ENCODE results near the gene TMEM132E. TPM values are rescaled to one million over a fixed set of nuclear protein-coding genes. Genes with fewer than 3 reads are reported as not detected.

Gene TMEM132E
- total RNA-seq, 2 experiments from 2014 or later = 0.07 TPM; not detected in 1

- DNase-seq (no peak), ATAC-seq (no peak)
- ChIA-PET POLR2A (no interaction called here), CTCF (interaction anchor here (1.2 to 5.2 kb wide), 2 partner anchors 9 to 87 kb away, joined by 5 to 32 read pairs; no protein-coding TSS in a partner anchor)
- peaks cover 38% of the 10 kb centered on the region for H3K27me3 Mint-ChIP-seq
- H3K27ac Mint-ChIP-seq = no peak overlapping the region
- TF ChIP-seq CTCF (IDR thresholded peaks at IDR 0.05) = no peak
- H3K4me1 Mint-ChIP-seq (ENCODE audit: low read depth) = no peaks in the 10 kb centered on the region
- H3K4me3 Mint-ChIP-seq = no peak overlapping the region
- no peaks in the 10 kb centered on the region for H3K9me3 Mint-ChIP-seq
- intact Hi-C loops (cut with micrococcal nuclease) = no loop called here
- H3K36me3 Mint-ChIP-seq (ENCODE audit: low read depth) = no peaks in the 10 kb centered on the region
Observed at GRCh38 chr17:34628879-34629278, 49.5 kb downstream of the TMEM132E start.

GRCh38 chr17:34633351-34633750 is 54.0 kb downstream of the TMEM132E start:
- H3K4me1 Mint-ChIP-seq (ENCODE audit: low read depth) = peaks cover 3% of the 10 kb centered on the region
- no peak overlapping the region for H3K4me3 Mint-ChIP-seq
- ChIA-PET POLR2A (no interaction called here), CTCF (no interaction called here)
- peaks cover 7% of the 10 kb centered on the region for H3K27me3 Mint-ChIP-seq
- no peak overlapping the region for H3K27ac Mint-ChIP-seq
- intact Hi-C loops (cut with micrococcal nuclease) = no loop called here
- DNase-seq (no peak), ATAC-seq (no peak)
- no peaks in the 10 kb centered on the region for H3K36me3 Mint-ChIP-seq (ENCODE audit: low read depth)
- no peak for TF ChIP-seq CTCF (IDR thresholded peaks at IDR 0.05)
- no peaks in the 10 kb centered on the region for H3K9me3 Mint-ChIP-seq

- Mint-ChIP-seq H3K27ac (no peak overlapping the region), H3K36me3 (ENCODE audit: low read depth) (no peaks in the 10 kb centered on the region), H3K27me3 (peaks cover 7% of the 10 kb centered on the region), H3K4me1 (ENCODE audit: low read depth) (peaks cover 5% of the 10 kb centered on the region), H3K4me3 (no peak overlapping the region), H3K9me3 (no peaks in the 10 kb centered on the region)
- DNase-seq = no peak
- intact Hi-C loops (cut with micrococcal nuclease) = no loop called here
- TF ChIP-seq CTCF (IDR thresholded peaks at IDR 0.05) = no peak
- no peak for ATAC-seq
- POLR2A ChIA-PET = no interaction called here
- CTCF ChIA-PET = no interaction called here
Observed at GRCh38 chr17:34633760-34634159, 54.4 kb downstream of the TMEM132E start.

GRCh38 chr17:34634551-34635160 is 55.3 kb downstream of the TMEM132E start:
- Mint-ChIP-seq H3K4me3 (no peak overlapping the region), H3K27ac (no peak overlapping the region), H3K36me3 (ENCODE audit: low read depth) (no peaks in the 10 kb centered on the region), H3K4me1 (ENCODE audit: low read depth) (peaks cover 5% of the 10 kb centered on the region), H3K27me3 (peaks cover 4% of the 10 kb centered on the region), H3K9me3 (no peaks in the 10 kb centered on the region)
- no peak for ATAC-seq
- DNase-seq = no peak
- TF ChIP-seq CTCF (IDR thresholded peaks at IDR 0.05) = no peak
- intact Hi-C loops (cut with micrococcal nuclease) = no loop called here
- ChIA-PET CTCF (no interaction called here), POLR2A (no interaction called here)

- Mint-ChIP-seq H3K9me3 (no peaks in the 10 kb centered on the region), H3K27me3 (peaks cover 5% of the 10 kb centered on the region), H3K27ac (no peak overlapping the region), H3K4me1 (ENCODE audit: low read depth) (peaks cover 5% of the 10 kb centered on the region), H3K36me3 (ENCODE audit: low read depth) (no peaks in the 10 kb centered on the region), H3K4me3 (no peak overlapping the region)
- no peak for ATAC-seq
- POLR2A ChIA-PET = no interaction called here
- intact Hi-C loops (cut with micrococcal nuclease) = no loop called here
- CTCF ChIA-PET = no interaction called here
- no peak for TF ChIP-seq CTCF (IDR thresholded peaks at IDR 0.05)
- DNase-seq = no peak
Observed at GRCh38 chr17:34635876-34636275, 56.5 kb downstream of the TMEM132E start.
